ENCODE measurements around the gene CAMK4.

CAMK4 gene

GRCh38 chr5:111383288-111383970 lies 159.2 kb downstream of the CAMK4 start:
- ChIA-PET POLR2A (no interaction called here), CTCF (no interaction called here)
- no peak for DNase-seq (ENCODE audit: extremely low spot score)
- no peak for TF ChIP-seq FOXK2 (IDR thresholded peaks at IDR 0.05)
- TF ChIP-seq SUZ12 (IDR thresholded peaks at IDR 0.05) = no peak
- TF ChIP-seq L3MBTL2 (conservative IDR thresholded peaks at IDR 0.05) = no peak
- no peak for TF ChIP-seq FOXA1 (IDR thresholded peaks at IDR 0.05)
- TF ChIP-seq LEF1 (IDR thresholded peaks at IDR 0.05; ENCODE audit: borderline replicate concordance) = no peak
- TF ChIP-seq ELF4 (IDR thresholded peaks at IDR 0.05) = no peak
- TF ChIP-seq NFRKB (IDR thresholded peaks at IDR 0.05) = no peak
- TF ChIP-seq ZNF384 (IDR thresholded peaks at IDR 0.05) = no peak
- TF ChIP-seq HDGF (IDR thresholded peaks at IDR 0.05; ENCODE audit: borderline replicate concordance) = no peak
- no peak for TF ChIP-seq SP1 (IDR thresholded peaks at IDR 0.05)
- no peak for TF ChIP-seq PKNOX1 (IDR thresholded peaks at IDR 0.05)
- TF ChIP-seq CTBP1 (IDR thresholded peaks at IDR 0.05; ENCODE audit: borderline replicate concordance) = no peak
- no peak for TF ChIP-seq ARNT (IDR thresholded peaks at IDR 0.05)
- TF ChIP-seq BHLHE40 (IDR thresholded peaks at IDR 0.05; ENCODE audit: borderline replicate concordance) = no peak
- no peak for TF ChIP-seq FOXM1 (IDR thresholded peaks at IDR 0.05; ENCODE audit: borderline replicate concordance)
- TF ChIP-seq TARDBP (IDR thresholded peaks at IDR 0.05) = no peak

- TF ChIP-seq FOXA1 (IDR thresholded peaks at IDR 0.05) (no peak), L3MBTL2 (conservative IDR thresholded peaks at IDR 0.05) (no peak), SP1 (IDR thresholded peaks at IDR 0.05) (no peak), ARNT (IDR thresholded peaks at IDR 0.05) (no peak), SUZ12 (IDR thresholded peaks at IDR 0.05) (no peak), TARDBP (IDR thresholded peaks at IDR 0.05) (no peak), NFRKB (IDR thresholded peaks at IDR 0.05) (no peak), PKNOX1 (IDR thresholded peaks at IDR 0.05) (no peak)
- ChIA-PET CTCF (no interaction called here), POLR2A (no interaction called here)
- DNase-seq (ENCODE audit: extremely low spot score) = no peak
Observed at GRCh38 chr5:111384220-111384619, 160.0 kb downstream of the CAMK4 start.

GRCh38 chr5:111385051-111385450 lies 160.9 kb downstream of the CAMK4 start:
- TF ChIP-seq L3MBTL2 (conservative IDR thresholded peaks at IDR 0.05) = no peak
- TF ChIP-seq FOXK2 (IDR thresholded peaks at IDR 0.05) = no peak
- TF ChIP-seq FOXM1 (IDR thresholded peaks at IDR 0.05; ENCODE audit: borderline replicate concordance) = no peak
- no peak for TF ChIP-seq NFRKB (IDR thresholded peaks at IDR 0.05)
- no peak for TF ChIP-seq ARNT (IDR thresholded peaks at IDR 0.05)
- no peak for TF ChIP-seq CTBP1 (IDR thresholded peaks at IDR 0.05; ENCODE audit: borderline replicate concordance)
- no peak for TF ChIP-seq BHLHE40 (IDR thresholded peaks at IDR 0.05; ENCODE audit: borderline replicate concordance)
- TF ChIP-seq TARDBP (IDR thresholded peaks at IDR 0.05) = no peak
- no peak for TF ChIP-seq ZNF384 (IDR thresholded peaks at IDR 0.05)
- TF ChIP-seq FOXA1 (IDR thresholded peaks at IDR 0.05) = no peak
- no peak for TF ChIP-seq SP1 (IDR thresholded peaks at IDR 0.05)
- no peak for TF ChIP-seq HDGF (IDR thresholded peaks at IDR 0.05; ENCODE audit: borderline replicate concordance)
- no peak for TF ChIP-seq LEF1 (IDR thresholded peaks at IDR 0.05; ENCODE audit: borderline replicate concordance)
- TF ChIP-seq ELF4 (IDR thresholded peaks at IDR 0.05) = no peak
- TF ChIP-seq PKNOX1 (IDR thresholded peaks at IDR 0.05) = no peak
- ChIA-PET CTCF (no interaction called here), POLR2A (no interaction called here)
- no peak for DNase-seq (ENCODE audit: extremely low spot score)

GRCh38 chr5:111385970-111386831 lies 162.0 kb downstream of the CAMK4 start:
- peak; percentile 15 for DNase-seq (ENCODE audit: extremely low spot score)
- TF ChIP-seq ARNT (IDR thresholded peaks at IDR 0.05) = no peak
- TF ChIP-seq NFRKB (IDR thresholded peaks at IDR 0.05) = no peak
- no peak for TF ChIP-seq FOXA1 (IDR thresholded peaks at IDR 0.05)
- TF ChIP-seq LEF1 (IDR thresholded peaks at IDR 0.05; ENCODE audit: borderline replicate concordance) = no peak
- CTCF ChIA-PET = interaction anchor here (0.8 kb wide), 1 partner anchor 107 kb away, joined by 3 read pairs; no protein-coding TSS in a partner anchor
- POLR2A ChIA-PET = interaction anchor here (1.1 kb wide), 1 partner anchor 163 kb away, joined by 3 read pairs; no protein-coding TSS in a partner anchor

- DNase-seq (ENCODE audit: extremely low spot score) = no peak
- ChIA-PET POLR2A (interaction anchor here (1.1 kb wide), 1 partner anchor 163 kb away, joined by 3 read pairs; no protein-coding TSS in a partner anchor), CTCF (interaction anchor here (0.8 kb wide), 1 partner anchor 107 kb away, joined by 3 read pairs; no protein-coding TSS in a partner anchor)
- no peak for TF ChIP-seq ZNF384 (IDR thresholded peaks at IDR 0.05)
- no peak for TF ChIP-seq NFRKB (IDR thresholded peaks at IDR 0.05)
- TF ChIP-seq FOXM1 (IDR thresholded peaks at IDR 0.05; ENCODE audit: borderline replicate concordance) = no peak
- no peak for TF ChIP-seq L3MBTL2 (conservative IDR thresholded peaks at IDR 0.05)
- no peak for TF ChIP-seq ELF4 (IDR thresholded peaks at IDR 0.05)
- TF ChIP-seq HDGF (IDR thresholded peaks at IDR 0.05; ENCODE audit: borderline replicate concordance) = no peak
- TF ChIP-seq SP1 (IDR thresholded peaks at IDR 0.05) = no peak
- TF ChIP-seq SUZ12 (IDR thresholded peaks at IDR 0.05) = no peak
- TF ChIP-seq FOXA1 (IDR thresholded peaks at IDR 0.05) = no peak
- no peak for TF ChIP-seq TARDBP (IDR thresholded peaks at IDR 0.05)
- no peak for TF ChIP-seq CTBP1 (IDR thresholded peaks at IDR 0.05; ENCODE audit: borderline replicate concordance)
- TF ChIP-seq PKNOX1 (IDR thresholded peaks at IDR 0.05) = no peak
- no peak for TF ChIP-seq FOXK2 (IDR thresholded peaks at IDR 0.05)
- TF ChIP-seq BHLHE40 (IDR thresholded peaks at IDR 0.05; ENCODE audit: borderline replicate concordance) = no peak
- no peak for TF ChIP-seq ARNT (IDR thresholded peaks at IDR 0.05)
Observed at GRCh38 chr5:111386832-111387162, 162.6 kb downstream of the CAMK4 start.

All from HEK293T (cell line).